Stimulated activated naive CD8-positive, alpha-beta T cell treated with anti-CD3 and anti-CD28 coated beads, Interleukin-15, amount 100 ng/mL, for 72 hours (primary cell): ENCODE data around the gene BPIFA1.

Experiments
- ATAC-seq: fragments of 150-1000 bp; cut with Tn5 transposase; 2 replicates; pipeline ENCODE4 v1.10.0; 2021; ENCODE audit warnings: mild to moderate bottlenecking, moderate library complexity
- DNase-seq, 2 donors: peaks; one replicate each; pipeline ENCODE4 v3.0.0; 2021 to 2022
- H3K27ac Mint-ChIP-seq, 2 donors: one replicate each; pipeline ENCODE4 v1.8.0; 2022; ENCODE audit warnings: mild to moderate bottlenecking in 2 of 2, mixed read lengths in 2 of 2, moderate library complexity in 2 of 2
- H3K27me3 Mint-ChIP-seq: one replicate; pipeline ENCODE4 v1.8.0; 2022; ENCODE audit warnings: mixed read lengths
- H3K4me1 Mint-ChIP-seq: one replicate; pipeline ENCODE4 v1.8.0; 2022; ENCODE audit warnings: mild to moderate bottlenecking, mixed read lengths
- H3K4me3 Mint-ChIP-seq, 2 donors: one replicate each; pipeline ENCODE4 v1.8.0; 2022; ENCODE audit warnings: mild to moderate bottlenecking in 2 of 2, mixed read lengths in 2 of 2, moderate library complexity in 1 of 2
- H3K9me3 Mint-ChIP-seq, 2 donors: one replicate each; pipeline ENCODE4 v1.8.0; 2022; ENCODE audit warnings: mixed read lengths in 2 of 2

BPIFA1 gene

DNA sequence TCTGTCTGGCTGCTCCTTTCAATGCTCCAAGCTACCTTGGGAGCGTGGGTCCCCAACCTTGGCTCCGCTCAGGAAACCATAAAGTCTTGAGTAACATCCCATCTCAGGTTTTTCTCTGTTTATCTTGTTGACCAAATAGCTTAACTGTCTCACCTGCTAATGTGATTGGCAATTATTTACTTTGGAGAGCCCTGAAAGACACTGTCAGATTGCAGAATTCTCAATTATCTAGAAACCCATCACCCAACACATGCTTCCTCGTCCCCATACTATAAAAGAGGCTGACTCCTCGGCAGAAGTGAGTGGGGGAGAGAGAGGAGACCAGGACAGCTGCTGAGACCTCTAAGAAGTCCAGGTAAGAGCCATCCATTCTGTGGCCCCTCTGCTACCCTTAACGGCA lies at the start of gene BPIFA1:
TSS of gene BPIFA1 (plus strand) at position 301 of the 400 bp plus-strand sequence. CDS start 1,716 bp downstream, outside the sequence.
- H3K27me3 Mint-ChIP-seq: peaks cover 15% of the 10 kb centered on the region

DNA sequence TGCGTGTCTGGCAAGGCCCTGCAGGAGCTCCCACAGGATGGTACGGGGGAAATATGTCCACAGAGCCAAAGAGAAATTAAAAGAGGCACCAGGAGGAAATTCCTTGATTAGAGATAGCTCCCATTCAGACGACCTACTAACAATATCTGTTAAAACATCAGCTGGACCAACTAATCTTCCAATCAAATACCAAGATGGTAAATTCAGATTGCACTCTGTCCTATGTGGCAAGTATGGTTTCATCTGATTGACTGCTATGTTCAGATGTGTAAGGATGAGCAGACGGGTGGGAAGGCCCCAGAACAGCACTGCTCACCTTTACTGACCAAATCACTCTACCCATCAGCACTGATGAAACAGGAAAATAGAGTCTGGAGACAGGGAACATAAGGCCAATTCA lies 48.3 kb upstream of the BPIFA1 start:
- no peak overlapping the region for H3K27ac Mint-ChIP-seq
- no peak for DNase-seq
- no peaks in the 10 kb centered on the region for H3K4me1 Mint-ChIP-seq
- H3K27me3 Mint-ChIP-seq: peaks cover 7% of the 10 kb centered on the region
- no peak for ATAC-seq
- H3K9me3 Mint-ChIP-seq: peaks cover 0 to 7% of the 10 kb centered on the region in 2 donors
- H3K4me3 Mint-ChIP-seq: no peak overlapping the region

More for the DNA sequence above, at the start of gene BPIFA1:
- H3K4me1 Mint-ChIP-seq: peaks cover 24% of the 10 kb centered on the region
- H3K4me3 Mint-ChIP-seq: no peak within 1 kb of the TSS
- H3K9me3 Mint-ChIP-seq: no peaks in the 10 kb centered on the region
- ATAC-seq (no peak), DNase-seq (no peak)
- H3K27ac Mint-ChIP-seq: no peak within 1 kb of the TSS

DNA sequence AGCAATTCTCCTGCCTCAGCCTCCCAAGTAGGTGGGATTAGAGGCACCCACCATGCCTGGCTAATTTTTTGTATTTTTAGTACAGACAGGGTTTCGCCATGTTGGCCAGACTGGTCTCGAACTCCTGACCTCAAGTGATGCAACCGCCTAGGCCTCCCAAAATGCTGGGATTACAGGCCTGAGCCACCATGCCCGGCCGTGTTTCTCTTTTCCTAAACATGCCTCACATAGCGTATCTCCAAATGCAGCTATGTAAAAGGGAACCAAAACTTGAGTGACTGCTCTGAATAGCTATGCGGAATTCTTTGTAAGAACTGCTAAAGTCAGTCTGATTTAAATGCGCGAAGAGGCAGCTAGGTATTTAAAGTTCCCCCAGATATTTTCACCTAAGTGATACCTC lies 47.4 kb upstream of the BPIFA1 start:
- no peak for DNase-seq
- H3K9me3 Mint-ChIP-seq: peaks cover 0 to 3% of the 10 kb centered on the region in 2 donors
- H3K4me1 Mint-ChIP-seq: no peaks in the 10 kb centered on the region
- ATAC-seq: no peak
- no peak overlapping the region for H3K4me3 Mint-ChIP-seq
- peaks cover 3% of the 10 kb centered on the region for H3K27me3 Mint-ChIP-seq
- no peak overlapping the region for H3K27ac Mint-ChIP-seq

DNA sequence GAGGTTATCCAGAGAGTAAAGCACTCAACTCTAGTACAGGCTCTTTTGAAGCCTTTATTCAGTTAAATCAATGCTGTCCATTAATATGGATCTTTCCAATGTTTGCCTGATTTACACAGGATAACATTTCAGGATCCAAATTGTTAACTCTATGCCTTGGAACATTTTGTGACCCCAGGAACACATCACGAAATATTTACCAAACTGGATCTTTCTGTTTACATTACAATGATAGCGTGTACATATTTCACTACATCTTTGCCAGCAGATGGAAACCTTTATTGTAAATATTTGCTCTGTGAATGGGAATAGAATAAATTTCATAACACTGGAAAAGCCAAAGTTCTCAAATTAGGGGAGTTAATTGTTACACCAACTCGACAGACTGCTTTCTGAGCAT lies 44.3 kb upstream of the BPIFA1 start:
- H3K9me3 Mint-ChIP-seq: no peaks in the 10 kb centered on the region
- no peak overlapping the region for H3K4me3 Mint-ChIP-seq
- no peak overlapping the region for H3K27ac Mint-ChIP-seq
- no peaks in the 10 kb centered on the region for H3K27me3 Mint-ChIP-seq
- ATAC-seq: no peak
- no peak for DNase-seq
- no peaks in the 10 kb centered on the region for H3K4me1 Mint-ChIP-seq

GRCh38 chr20:33191955-33192354 lies 43.8 kb upstream of the BPIFA1 start:
- Mint-ChIP-seq H3K9me3 (no peaks in the 10 kb centered on the region), H3K4me3 (no peak overlapping the region), H3K27ac (no peak overlapping the region), H3K4me1 (no peaks in the 10 kb centered on the region), H3K27me3 (no peaks in the 10 kb centered on the region)
- no peak for ATAC-seq
- no peak for DNase-seq

DNA sequence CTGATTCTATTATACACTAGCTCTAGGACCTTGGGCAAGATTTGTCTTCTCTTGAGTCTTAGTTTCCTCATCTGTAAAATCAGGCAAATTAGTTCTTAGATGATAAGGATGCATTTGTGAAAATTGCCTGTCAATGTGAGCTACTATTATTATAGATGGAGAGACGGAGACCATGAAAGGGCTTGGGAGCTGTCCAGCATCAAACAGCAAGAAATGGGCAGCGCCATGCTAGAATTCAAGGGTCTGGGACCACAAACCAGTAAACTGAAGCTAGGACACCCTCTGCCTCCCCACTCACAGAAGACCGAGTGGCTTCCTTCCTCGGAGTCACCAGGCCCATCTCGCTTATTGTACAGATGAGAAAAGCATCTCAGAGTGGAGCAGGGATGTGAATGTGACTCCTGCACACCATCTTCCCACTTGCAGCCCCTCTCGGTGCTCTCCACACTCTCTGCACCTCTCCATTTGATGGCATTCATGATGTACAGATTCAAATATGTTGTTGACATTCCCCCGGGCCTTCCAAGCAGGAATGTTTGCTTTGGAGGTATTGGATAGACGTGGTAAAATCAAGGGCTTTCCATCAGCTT lies 42.8 kb upstream of the BPIFA1 start:
- Mint-ChIP-seq H3K4me3 (no peak overlapping the region), H3K4me1 (no peaks in the 10 kb centered on the region), H3K27ac (no peak overlapping the region), H3K9me3 (no peaks in the 10 kb centered on the region), H3K27me3 (peaks cover under 1% of the 10 kb centered on the region)
- ATAC-seq (no peak), DNase-seq (no peak)

GRCh38 chr20:33199026-33199425 lies 36.8 kb upstream of the BPIFA1 start:
- ATAC-seq: no peak
- Mint-ChIP-seq H3K4me3 (no peak overlapping the region), H3K9me3 (no peaks in the 10 kb centered on the region), H3K27me3 (peaks cover 16% of the 10 kb centered on the region), H3K4me1 (no peaks in the 10 kb centered on the region), H3K27ac (no peak overlapping the region)
- no peak for DNase-seq

DNA sequence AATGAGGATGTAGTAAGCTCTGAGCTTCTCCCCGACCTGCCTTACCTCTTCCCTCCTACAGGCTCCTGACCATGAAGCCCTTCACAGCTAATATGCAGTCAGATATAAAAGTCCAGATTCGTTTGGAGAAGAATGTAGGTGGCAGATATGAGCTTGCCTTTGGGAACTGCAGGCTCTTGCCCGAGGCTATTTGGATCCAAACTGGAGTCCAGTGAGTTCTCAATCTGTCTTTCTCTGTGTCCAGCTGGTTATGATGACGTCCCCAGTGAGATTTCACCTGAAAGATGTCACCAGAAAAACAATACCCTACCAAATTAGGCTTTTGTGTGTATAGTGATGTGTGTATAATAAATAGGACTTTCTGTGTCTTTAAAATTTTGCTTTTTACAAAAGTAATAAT lies 33.3 kb upstream of the BPIFA1 start:
- Mint-ChIP-seq H3K27ac (no peak overlapping the region), H3K9me3 (no peaks in the 10 kb centered on the region), H3K27me3 (peaks cover 30% of the 10 kb centered on the region), H3K4me1 (no peaks in the 10 kb centered on the region), H3K4me3 (no peak overlapping the region)
- no peak for DNase-seq
- ATAC-seq: no peak

DNA sequence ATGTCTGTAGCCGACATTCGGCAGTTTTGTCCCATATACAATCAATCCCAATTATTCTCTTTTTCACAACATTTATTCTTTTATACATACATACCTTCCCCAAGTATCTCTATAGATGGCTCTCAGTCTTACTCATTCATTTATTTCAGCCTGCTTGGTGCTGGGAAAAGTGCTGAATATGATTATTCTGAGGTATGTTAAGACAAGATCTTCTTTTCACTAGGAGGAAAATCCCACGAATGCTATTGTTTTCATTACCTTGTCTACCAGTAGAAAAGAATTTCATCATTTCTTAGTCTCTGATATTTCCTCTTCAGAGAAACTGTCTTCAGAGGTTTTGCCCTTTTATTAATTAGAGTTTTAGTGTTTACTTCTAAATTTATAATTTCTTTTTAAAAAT lies 32.4 kb upstream of the BPIFA1 start:
- peaks cover 34% of the 10 kb centered on the region for H3K27me3 Mint-ChIP-seq
- DNase-seq (no peak), ATAC-seq (no peak)
- H3K4me1 Mint-ChIP-seq: no peaks in the 10 kb centered on the region
- no peak overlapping the region for H3K27ac Mint-ChIP-seq
- no peak overlapping the region for H3K4me3 Mint-ChIP-seq
- no peaks in the 10 kb centered on the region for H3K9me3 Mint-ChIP-seq

DNA sequence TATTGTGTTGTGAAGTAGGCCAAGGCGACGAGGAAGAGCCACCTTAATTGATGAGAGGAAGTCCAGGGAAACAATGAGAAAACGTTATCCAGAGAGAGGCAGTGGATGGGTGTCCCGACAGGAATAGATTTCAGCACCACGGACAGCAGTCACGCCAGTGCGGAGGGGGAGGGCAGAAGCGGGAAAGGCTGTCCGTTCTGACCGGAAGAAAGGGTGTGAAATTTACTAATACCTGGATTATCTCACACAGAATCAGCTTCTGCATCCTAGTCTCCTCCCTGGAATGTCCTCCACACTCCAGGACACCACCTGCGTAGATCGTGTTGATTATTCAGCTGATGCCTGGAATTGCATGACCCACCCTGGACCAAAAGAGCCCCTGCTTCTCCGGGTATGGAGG lies 26.0 kb upstream of the BPIFA1 start:
- no peak for ATAC-seq
- Mint-ChIP-seq H3K27ac (no peak overlapping the region), H3K9me3 (no peaks in the 10 kb centered on the region), H3K27me3 (peaks cover 74% of the 10 kb centered on the region), H3K4me3 (no peak overlapping the region), H3K4me1 (peaks cover 6% of the 10 kb centered on the region)
- peak; percentile 16 to 30 for DNase-seq

DNA sequence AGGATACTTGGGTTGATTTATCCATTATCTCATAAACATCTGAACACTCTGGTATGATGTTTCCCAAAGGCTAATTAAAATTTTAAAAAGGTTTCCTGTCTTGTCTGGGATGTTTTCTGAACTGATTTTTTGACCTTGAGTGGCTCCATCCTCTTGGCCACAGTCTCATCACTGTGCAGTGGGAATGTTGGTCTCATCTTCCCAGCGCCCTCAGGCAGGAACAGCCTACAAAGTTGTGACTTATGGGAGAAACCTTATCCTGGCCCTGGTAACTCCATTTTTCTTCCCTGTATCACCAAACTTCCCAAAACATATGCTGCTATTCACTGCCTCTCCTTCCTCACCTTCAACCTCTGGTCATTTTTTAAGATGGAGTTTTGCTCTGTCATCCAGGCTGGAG lies 25.4 kb upstream of the BPIFA1 start:
- peaks cover 77% of the 10 kb centered on the region for H3K27me3 Mint-ChIP-seq
- H3K27ac Mint-ChIP-seq: no peak overlapping the region
- DNase-seq: no peak
- no peak for ATAC-seq
- H3K4me3 Mint-ChIP-seq: no peak overlapping the region
- H3K4me1 Mint-ChIP-seq: peaks cover 6% of the 10 kb centered on the region
- no peaks in the 10 kb centered on the region for H3K9me3 Mint-ChIP-seq

DNA sequence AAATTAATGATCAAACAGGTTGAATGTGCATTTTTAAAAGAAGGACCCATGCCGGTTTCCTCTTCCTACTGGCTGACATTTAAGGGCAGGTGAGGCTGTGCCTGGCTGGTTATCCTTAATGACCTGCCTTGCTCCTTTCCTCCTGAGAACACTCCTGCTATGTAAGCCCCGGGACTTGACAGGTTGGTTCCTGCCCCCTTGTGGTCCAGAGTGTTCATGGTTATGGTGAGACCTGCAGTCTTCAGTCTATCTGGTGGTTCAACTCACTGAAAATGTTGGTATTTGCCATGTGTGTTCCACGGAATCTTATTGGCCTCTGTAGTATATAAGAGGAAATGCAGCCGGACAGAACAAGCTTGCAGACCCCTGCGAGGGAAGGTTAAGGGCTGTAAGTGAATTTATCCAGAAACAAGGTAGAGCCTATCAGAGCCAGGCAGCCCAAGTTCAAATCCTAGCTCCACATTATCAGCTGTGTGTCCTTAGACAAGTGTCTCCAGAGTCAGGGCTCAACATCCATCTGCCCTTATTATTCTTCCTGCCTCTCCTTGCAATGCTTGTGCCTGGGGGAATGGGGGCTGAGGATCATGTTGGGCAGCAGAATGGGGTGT lies 23.9 kb upstream of the BPIFA1 start:
- Mint-ChIP-seq H3K27ac (no peak overlapping the region), H3K4me3 (no peak overlapping the region), H3K27me3 (peaks cover 91% of the 10 kb centered on the region), H3K4me1 (peaks cover 6% of the 10 kb centered on the region), H3K9me3 (no peaks in the 10 kb centered on the region)
- DNase-seq (peak; percentile 5 to 35), ATAC-seq (peak; percentile 72)

- Mint-ChIP-seq H3K27ac (no peak within 1 kb of the TSS), H3K4me1 (no peaks in the 10 kb centered on the region), H3K9me3 (no peaks in the 10 kb centered on the region), H3K4me3 (no peak within 1 kb of the TSS), H3K27me3 (peaks cover 49% of the 10 kb centered on the region)
- DNase-seq: no peak
- no peak for ATAC-seq
Observed at GRCh38 chr20:33217052-33217451, 18.7 kb upstream of the BPIFA1 start, which contains the start of gene BPIFA3. TSS of gene BPIFA3 (plus strand) at chr20:33217352. CDS start at chr20:33217537, 185 bp downstream.

DNA sequence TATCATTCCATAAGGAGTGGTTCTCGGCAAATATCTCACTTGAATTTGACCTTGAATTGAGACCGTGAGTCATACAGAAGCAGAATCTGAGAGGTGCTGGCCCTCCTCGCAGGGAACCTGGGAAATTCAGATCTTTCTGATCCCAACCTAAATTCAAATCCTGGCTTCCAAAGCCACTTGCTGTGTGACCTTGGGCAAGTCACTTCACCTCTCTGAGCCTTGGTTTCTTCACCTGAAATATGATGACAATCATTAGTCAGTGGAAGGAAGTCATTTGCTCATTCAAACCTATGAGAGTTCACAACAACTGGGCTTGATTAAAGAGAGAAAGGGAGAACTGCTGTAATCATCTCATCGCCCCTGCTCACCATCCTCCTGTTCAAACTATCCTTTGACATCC lies 11.4 kb upstream of the BPIFA1 start:
- H3K4me1 Mint-ChIP-seq: peaks cover under 1% of the 10 kb centered on the region
- H3K9me3 Mint-ChIP-seq: peaks cover 0 to 6% of the 10 kb centered on the region in 2 donors
- no peak overlapping the region for H3K4me3 Mint-ChIP-seq
- DNase-seq (no peak), ATAC-seq (no peak)
- H3K27me3 Mint-ChIP-seq: peaks cover 39% of the 10 kb centered on the region
- no peak overlapping the region for H3K27ac Mint-ChIP-seq

DNA sequence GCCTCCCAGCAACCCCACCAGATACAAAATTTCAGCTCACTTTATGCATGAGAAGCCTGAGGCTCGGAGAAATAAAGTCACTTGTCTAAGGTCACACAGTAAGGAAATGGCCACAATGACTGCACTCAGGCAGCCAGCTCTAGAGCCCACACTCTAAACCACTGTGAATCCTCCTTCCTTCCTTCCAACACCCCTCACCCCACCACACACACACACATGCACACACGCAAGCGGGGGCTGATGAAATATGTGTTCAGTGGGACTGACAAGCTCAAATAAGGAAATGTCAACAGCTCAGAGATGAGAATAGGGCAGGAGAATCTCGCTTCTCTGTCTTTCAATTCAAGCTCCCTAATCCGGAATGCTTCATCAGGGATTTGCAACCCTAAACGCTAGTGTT lies 6.0 kb upstream of the BPIFA1 start:
- Mint-ChIP-seq H3K27me3 (peaks cover 40% of the 10 kb centered on the region), H3K4me1 (peaks cover 37% of the 10 kb centered on the region), H3K27ac (peak overlapping the region; percentile 95), H3K4me3 (peak overlapping the region in 1 of 2 donors; percentile 18), H3K9me3 (peaks cover 0 to 6% of the 10 kb centered on the region in 2 donors)
- ATAC-seq (peak; percentile 88), DNase-seq (peak; percentile 44 to 51)

DNA sequence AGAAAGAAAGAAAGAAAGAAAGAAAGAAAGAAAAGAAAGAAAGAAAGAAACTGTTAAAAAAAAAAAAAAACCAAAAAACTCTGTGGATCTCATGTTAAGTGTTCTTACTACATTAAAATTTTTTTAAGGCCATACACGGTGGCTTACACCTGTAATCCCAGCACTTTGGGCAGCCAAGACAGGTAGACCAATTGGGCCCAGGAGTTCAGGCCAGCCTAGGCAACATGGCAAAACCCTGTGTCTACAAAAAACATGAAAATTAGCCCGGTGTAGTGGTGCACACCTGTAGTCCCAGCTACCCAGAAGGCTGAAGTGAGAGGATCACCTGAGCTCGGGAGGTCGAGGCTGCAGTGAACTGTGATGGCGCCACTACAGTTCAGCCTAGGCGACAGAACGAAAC lies 4.6 kb upstream of the BPIFA1 start:
- DNase-seq (no peak), ATAC-seq (no peak)
- Mint-ChIP-seq H3K27me3 (peaks cover 27% of the 10 kb centered on the region), H3K9me3 (no peaks in the 10 kb centered on the region), H3K27ac (no peak overlapping the region), H3K4me1 (peaks cover 37% of the 10 kb centered on the region), H3K4me3 (no peak overlapping the region)
